ENCODE results near the gene FKBP9. TPM values are rescaled to one million over a fixed set of nuclear protein-coding genes. Genes with fewer than 3 reads are reported as not detected.

The FKBP9 gene
- total RNA-seq, 1 experiment from 2014 or later = 139 TPM

- Mint-ChIP-seq H3K27me3 (ENCODE audit: insufficient read depth, unreplicated experiment) (no peaks in the 10 kb centered on the region), H3K9me3 (ENCODE audit: unreplicated experiment) (no peaks in the 10 kb centered on the region), H3K36me3 (ENCODE audit: insufficient read depth, unreplicated experiment) (peaks cover 27% of the 10 kb centered on the region), H3K27ac (ENCODE audit: low read depth, unreplicated experiment) (no peak overlapping the region), H3K4me3 (ENCODE audit: unreplicated experiment) (no peak overlapping the region), H3K4me1 (ENCODE audit: insufficient read depth, unreplicated experiment) (peaks cover 22% of the 10 kb centered on the region)
- peak; percentile 23 for DNase-seq (ENCODE audit: unreplicated experiment)
- intact Hi-C loops (cut with micrococcal nuclease) = no loop called here
- BruUV-seq (replicated peaks) = no TSS peak
- TF ChIP-seq CTCF (IDR thresholded peaks at IDR 0.05; ENCODE audit: unreplicated experiment) = no peak
- POLR2A ChIA-PET = interaction anchor here (0.8 to 1.3 kb wide), 3 partner anchors 20 to 48 kb away, joined by 3 to 4 read pairs (median 4); partner anchors contain the start of gene FKBP9
- CTCF ChIA-PET = interaction anchor here (0.5 to 3.4 kb wide), 5 partner anchors 10 to 1262 kb away, joined by 3 to 14 read pairs (median 4); no protein-coding TSS in a partner anchor
Measured at GRCh38 chr7:32937344-32938174, 19.7 kb upstream of the FKBP9 start.

GRCh38 chr7:32941181-32941580 is 16.1 kb upstream of the FKBP9 start:
- TF ChIP-seq CTCF (IDR thresholded peaks at IDR 0.05; ENCODE audit: unreplicated experiment) = no peak
- intact Hi-C loops (cut with micrococcal nuclease) = loop anchor here (10.0 kb wide), 1 partner anchor 124 kb away; the partner anchor contains the start of gene NT5C3A
- DNase-seq (ENCODE audit: unreplicated experiment) = no peak
- H3K36me3 Mint-ChIP-seq (ENCODE audit: insufficient read depth, unreplicated experiment) = peaks cover 16% of the 10 kb centered on the region
- CTCF ChIA-PET = interaction anchor here (0.6 to 6.2 kb wide), 10 partner anchors 15 to 174 kb away, joined by 3 to 40 read pairs (median 4); partner anchors contain the start of gene FKBP9
- peak overlapping the region; percentile 85 for H3K4me3 Mint-ChIP-seq (ENCODE audit: unreplicated experiment)
- peak overlapping the region; percentile 83 for H3K27ac Mint-ChIP-seq (ENCODE audit: low read depth, unreplicated experiment)
- no peaks in the 10 kb centered on the region for H3K27me3 Mint-ChIP-seq (ENCODE audit: insufficient read depth, unreplicated experiment)
- POLR2A ChIA-PET = interaction anchor here (0.7 to 7.4 kb wide), 13 partner anchors 9 to 168 kb away, joined by 3 to 107 read pairs (median 4); partner anchors contain the start of genes FKBP9, KBTBD2, NT5C3A and RP9
- H3K4me1 Mint-ChIP-seq (ENCODE audit: insufficient read depth, unreplicated experiment) = peaks cover 22% of the 10 kb centered on the region
- no peaks in the 10 kb centered on the region for H3K9me3 Mint-ChIP-seq (ENCODE audit: unreplicated experiment)
- BruUV-seq (replicated peaks) = no TSS peak

- DNase-seq (ENCODE audit: unreplicated experiment) = peak; percentile 28
- intact Hi-C loops (cut with micrococcal nuclease) = loop anchor here (2.0 to 10.0 kb wide), 2 partner anchors 49 to 123 kb away; partner anchors contain the start of gene NT5C3A
- TSS peak; percentile 67 for BruUV-seq (replicated peaks)
- H3K27me3 Mint-ChIP-seq (ENCODE audit: insufficient read depth, unreplicated experiment) = no peaks in the 10 kb centered on the region
- peaks cover 22% of the 10 kb centered on the region for H3K4me1 Mint-ChIP-seq (ENCODE audit: insufficient read depth, unreplicated experiment)
- peak overlapping the region; percentile 85 for H3K4me3 Mint-ChIP-seq (ENCODE audit: unreplicated experiment)
- TF ChIP-seq CTCF (IDR thresholded peaks at IDR 0.05; ENCODE audit: unreplicated experiment) = no peak
- ChIA-PET POLR2A (interaction anchor here (0.7 to 7.4 kb wide), 13 partner anchors 10 to 167 kb away, joined by 3 to 107 read pairs (median 4); partner anchors contain the start of genes FKBP9, KBTBD2, NT5C3A and RP9), CTCF (interaction anchor here (0.6 to 6.2 kb wide), 11 partner anchors 14 to 175 kb away, joined by 3 to 40 read pairs (median 4); partner anchors contain the start of gene FKBP9)
- H3K36me3 Mint-ChIP-seq (ENCODE audit: insufficient read depth, unreplicated experiment) = peaks cover 16% of the 10 kb centered on the region
- no peaks in the 10 kb centered on the region for H3K9me3 Mint-ChIP-seq (ENCODE audit: unreplicated experiment)
- H3K27ac Mint-ChIP-seq (ENCODE audit: low read depth, unreplicated experiment) = peak overlapping the region; percentile 83
Measured at GRCh38 chr7:32941681-32942414, 15.4 kb upstream of the FKBP9 start.

Measured in MCF 10A (cell line).